ENCODE data around the gene RASGRF2. TPM values are rescaled to one million over a fixed set of nuclear protein-coding genes. Genes with fewer than 3 reads are reported as not detected.

Gene RASGRF2
- total and polyA plus RNA-seq, 2 of the 13 experiments (the other 11 are each of a cell fraction or from before 2014, with no cell fraction given), result 23.6 to 29.0 TPM

DNA sequence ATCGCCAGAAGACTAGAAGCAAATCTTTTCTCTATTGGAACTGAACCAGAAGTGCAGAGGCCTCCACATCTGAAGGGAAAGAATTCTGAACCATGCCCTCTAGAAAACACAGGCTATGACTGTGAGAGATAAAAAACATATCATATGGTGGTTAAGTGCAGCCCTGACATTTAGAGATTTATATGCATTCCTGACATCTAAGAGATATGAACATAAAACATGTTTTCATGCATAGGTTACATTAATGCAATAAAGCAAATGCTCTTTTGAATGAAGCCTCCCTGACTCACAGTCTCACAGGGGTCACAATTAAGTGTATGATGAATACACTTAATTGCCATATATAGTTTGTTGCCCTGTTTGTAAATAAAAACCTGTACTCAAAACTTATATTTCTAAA, 244.0 kb downstream of the RASGRF2 start:
- Histone ChIP-seq H3K4me2 (ENCODE audit: low read depth, low read length) (no peak overlapping the region), H3K9me3 (ENCODE audit: low read length) (no peaks in the 10 kb centered on the region), H3K4me3 (replicated peaks in 1 of 3; ENCODE audit: insufficient read depth in 1 of 3, low read depth in 2 of 3, low read length in 3 of 3) (no peak overlapping the region), H3K9ac (ENCODE audit: insufficient read depth, low read depth, low read length) (no peak overlapping the region), H4K20me1 (ENCODE audit: insufficient read depth, low read length) (no peaks in the 10 kb centered on the region), H3K27me3 (ENCODE audit: control insufficient read depth in 1 of 2, insufficient read depth in 2 of 2, low read length in 2 of 2) (no peaks in the 10 kb centered on the region), H3K27ac (ENCODE audit: extremely low read length, insufficient read depth, low read length) (no peak overlapping the region), H2AFZ (ENCODE audit: low read length) (no peak overlapping the region), H3K4me1 (ENCODE audit: insufficient read depth, low read length) (no peaks in the 10 kb centered on the region), H3K36me3 (replicated peaks in 1 of 2; ENCODE audit: control insufficient read depth in 1 of 2, insufficient read depth in 2 of 2, low read length in 2 of 2) (peaks cover 21 to 59% of the 10 kb centered on the region in 2 experiments), H3K79me2 (ENCODE audit: insufficient read depth, low read length) (no peaks in the 10 kb centered on the region)
- POLR2A ChIA-PET, result no interaction called here
- no peak for TF ChIP-seq ZNF737 (CRISPR knock-in tag; IDR thresholded peaks at IDR 0.05; ENCODE audit: borderline replicate concordance)
- no peak for TF ChIP-seq ZNF552 (CRISPR knock-in tag; IDR thresholded peaks at IDR 0.05; ENCODE audit: borderline replicate concordance)
- TF ChIP-seq ZNF605 (CRISPR knock-in tag; IDR thresholded peaks at IDR 0.05), result no peak
- TF ChIP-seq, protein P1, sequence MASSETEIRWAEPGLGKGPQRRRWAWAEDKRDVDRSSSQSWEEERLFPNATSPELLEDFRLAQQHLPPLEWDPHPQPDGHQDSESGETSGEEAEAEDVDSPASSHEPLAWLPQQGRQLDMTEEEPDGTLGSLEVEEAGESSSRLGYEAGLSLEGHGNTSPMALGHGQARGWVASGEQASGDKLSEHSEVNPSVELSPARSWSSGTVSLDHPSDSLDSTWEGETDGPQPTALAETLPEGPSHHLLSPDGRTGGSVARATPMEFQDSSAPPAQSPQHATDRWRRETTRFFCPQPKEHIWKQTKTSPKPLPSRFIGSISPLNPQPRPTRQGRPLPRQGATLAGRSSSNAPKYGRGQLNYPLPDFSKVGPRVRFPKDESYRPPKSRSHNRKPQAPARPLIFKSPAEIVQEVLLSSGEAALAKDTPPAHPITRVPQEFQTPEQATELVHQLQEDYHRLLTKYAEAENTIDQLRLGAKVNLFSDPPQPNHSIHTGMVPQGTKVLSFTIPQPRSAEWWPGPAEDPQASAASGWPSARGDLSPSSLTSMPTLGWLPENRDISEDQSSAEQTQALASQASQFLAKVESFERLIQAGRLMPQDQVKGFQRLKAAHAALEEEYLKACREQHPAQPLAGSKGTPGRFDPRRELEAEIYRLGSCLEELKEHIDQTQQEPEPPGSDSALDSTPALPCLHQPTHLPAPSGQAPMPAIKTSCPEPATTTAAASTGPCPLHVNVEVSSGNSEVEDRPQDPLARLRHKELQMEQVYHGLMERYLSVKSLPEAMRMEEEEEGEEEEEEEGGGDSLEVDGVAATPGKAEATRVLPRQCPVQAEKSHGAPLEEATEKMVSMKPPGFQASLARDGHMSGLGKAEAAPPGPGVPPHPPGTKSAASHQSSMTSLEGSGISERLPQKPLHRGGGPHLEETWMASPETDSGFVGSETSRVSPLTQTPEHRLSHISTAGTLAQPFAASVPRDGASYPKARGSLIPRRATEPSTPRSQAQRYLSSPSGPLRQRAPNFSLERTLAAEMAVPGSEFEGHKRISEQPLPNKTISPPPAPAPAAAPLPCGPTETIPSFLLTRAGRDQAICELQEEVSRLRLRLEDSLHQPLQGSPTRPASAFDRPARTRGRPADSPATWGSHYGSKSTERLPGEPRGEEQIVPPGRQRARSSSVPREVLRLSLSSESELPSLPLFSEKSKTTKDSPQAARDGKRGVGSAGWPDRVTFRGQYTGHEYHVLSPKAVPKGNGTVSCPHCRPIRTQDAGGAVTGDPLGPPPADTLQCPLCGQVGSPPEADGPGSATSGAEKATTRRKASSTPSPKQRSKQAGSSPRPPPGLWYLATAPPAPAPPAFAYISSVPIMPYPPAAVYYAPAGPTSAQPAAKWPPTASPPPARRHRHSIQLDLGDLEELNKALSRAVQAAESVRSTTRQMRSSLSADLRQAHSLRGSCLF (CRISPR knock-in tag; IDR thresholded peaks at IDR 0.05; ENCODE audit: borderline replicate concordance), result no peak
- TF ChIP-seq SP1 (IDR thresholded peaks at IDR 0.05), result no peak
- TF ChIP-seq SP1 (CRISPR knock-in tag; IDR thresholded peaks at IDR 0.05), result no peak
- no peak for TF ChIP-seq PCBP1 (IDR thresholded peaks at IDR 0.05; ENCODE audit: borderline replicate concordance, low read depth, low read length)
- TF ChIP-seq ZNF530 (CRISPR knock-in tag; IDR thresholded peaks at IDR 0.05; ENCODE audit: low read depth), result no peak
- TF ChIP-seq ZNF333 (CRISPR knock-in tag; IDR thresholded peaks at IDR 0.05; ENCODE audit: borderline replicate concordance), result no peak
- no peak for TF ChIP-seq MBNL3 (CRISPR knock-in tag; conservative IDR thresholded peaks at IDR 0.05)
- no peak for TF ChIP-seq MIXL1 (CRISPR knock-in tag; IDR thresholded peaks at IDR 0.05)
- no peak for TF ChIP-seq POLR2A (IDR thresholded peaks at IDR 0.05; ENCODE audit: insufficient read depth in 1 of 2, low read depth in 2 of 2, low read length in 2 of 2)
- no peak for TF ChIP-seq ZNF703 (CRISPR knock-in tag; IDR thresholded peaks at IDR 0.05; ENCODE audit: borderline replicate concordance)
- no peak for TF ChIP-seq ZNF33A (CRISPR knock-in tag; IDR thresholded peaks at IDR 0.05; ENCODE audit: borderline replicate concordance)
- TF ChIP-seq, protein P2, sequence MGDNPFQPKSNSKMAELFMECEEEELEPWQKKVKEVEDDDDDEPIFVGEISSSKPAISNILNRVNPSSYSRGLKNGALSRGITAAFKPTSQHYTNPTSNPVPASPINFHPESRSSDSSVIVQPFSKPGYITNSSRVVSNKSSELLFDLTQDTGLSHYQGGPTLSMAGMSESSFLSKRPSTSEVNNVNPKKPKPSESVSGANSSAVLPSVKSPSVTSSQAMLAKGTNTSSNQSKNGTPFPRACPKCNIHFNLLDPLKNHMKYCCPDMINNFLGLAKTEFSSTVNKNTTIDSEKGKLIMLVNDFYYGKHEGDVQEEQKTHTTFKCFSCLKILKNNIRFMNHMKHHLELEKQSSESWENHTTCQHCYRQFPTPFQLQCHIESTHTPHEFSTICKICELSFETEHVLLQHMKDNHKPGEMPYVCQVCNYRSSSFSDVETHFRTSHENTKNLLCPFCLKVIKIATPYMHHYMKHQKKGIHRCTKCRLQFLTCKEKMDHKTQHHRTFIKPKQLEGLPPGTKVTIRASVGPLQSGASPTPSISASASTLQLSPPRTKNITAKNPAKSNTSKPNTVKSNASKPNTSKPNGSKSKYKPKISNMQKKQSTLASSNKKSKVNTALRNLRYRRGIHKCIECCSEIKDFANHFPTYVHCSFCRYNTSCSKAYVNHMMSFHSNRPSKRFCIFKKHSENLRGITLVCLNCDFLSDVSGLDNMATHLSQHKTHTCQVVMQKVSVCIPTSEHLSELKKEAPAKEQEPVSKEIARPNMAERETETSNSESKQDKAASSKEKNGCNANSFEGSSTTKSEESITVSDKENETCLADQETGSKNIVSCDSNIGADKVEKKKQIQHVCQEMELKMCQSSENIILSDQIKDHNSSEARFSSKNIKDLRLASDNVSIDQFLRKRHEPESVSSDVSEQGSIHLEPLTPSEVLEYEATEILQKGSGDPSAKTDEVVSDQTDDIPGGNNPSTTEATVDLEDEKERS (CRISPR knock-in tag; IDR thresholded peaks at IDR 0.05), result no peak
- TF ChIP-seq SRF (IDR thresholded peaks at IDR 0.05; ENCODE audit: low read depth, low read length), result no peak
- no peak for TF ChIP-seq HMGA1 (CRISPR knock-in tag; conservative IDR thresholded peaks at IDR 0.05)
- no peak for TF ChIP-seq TMF1 (CRISPR knock-in tag; IDR thresholded peaks at IDR 0.05; ENCODE audit: low read depth)
- CTCF ChIA-PET (ENCODE audit: low intra/inter-chr PET ratio, low total read pairs), result no interaction called here
- in situ Hi-C loops (cut with HindIII; ENCODE audit: extremely low pct_ligation_motif_present, low pct_unique_long_range_greater_than_20kb), result no loop called here
- intact Hi-C loops (cut with micrococcal nuclease; ENCODE audit: unreplicated experiment), result no loop called here
- FAIRE-seq (no peak), ATAC-seq (no peak), DNase-seq (ENCODE audit: low spot score) (no peak)
- no TSS peak for BruUV-seq (replicated peaks)
- WGBS (ENCODE audit: low lambda C conversion rate), result 100% methylated on average over 1 of the region's 1 CpG

Measured in HepG2 (cell line).